ENCODE data around the gene PCP4L1. TPM values are rescaled to one million over a fixed set of nuclear protein-coding genes. Genes with fewer than 3 reads are reported as not detected.
"Not testable (repeated sequence)": the region's sequence is repeated elsewhere in the genome, so short reads cannot be mapped to it uniquely, and the experiment has no call there.

The PCP4L1 gene
- total RNA-seq, 1 experiment from 2014 or later, result 1.2 TPM

- H3K27ac Mint-ChIP-seq; H3K9me3 Mint-ChIP-seq; POLR2A ChIA-PET; H3K27me3 Mint-ChIP-seq (ENCODE audit: low read depth); DNase-seq (ENCODE audit: low spot score); H3K4me1 Mint-ChIP-seq; H3K4me3 Mint-ChIP-seq; H3K36me3 Mint-ChIP-seq; ATAC-seq: not testable (repeated sequence)
- CTCF ChIA-PET, result interaction anchor here (0.8 to 1.0 kb wide), 3 partner anchors 9 to 179 kb away, joined by 3 to 4 read pairs (median 3); partner anchors contain the start of gene PCP4L1
- peak; percentile 50 for TF ChIP-seq NFYB (CRISPR knock-in tag; conservative IDR thresholded peaks at IDR 0.05; ENCODE audit: low read depth)
Observed at GRCh38 chr1:161250100-161250499, 8.4 kb upstream of the PCP4L1 start.

- no peak overlapping the region for H3K4me3 Mint-ChIP-seq
- peaks cover 13% of the 10 kb centered on the region for H3K27me3 Mint-ChIP-seq (ENCODE audit: low read depth)
- ChIA-PET CTCF (interaction anchor here (0.8 kb wide), 1 partner anchor 8 kb away, joined by 4 read pairs; the partner anchor contains the start of gene PCP4L1), POLR2A (no interaction called here)
- ATAC-seq, result no peak
- peaks cover 4% of the 10 kb centered on the region; the same call in 1 of the 2 replicates for H3K4me1 Mint-ChIP-seq
- TF ChIP-seq ATF1 (CRISPR knock-in tag; IDR thresholded peaks at IDR 0.05) (no peak), PRRX2 (CRISPR knock-in tag; IDR thresholded peaks at IDR 0.05) (no peak), RORB (CRISPR knock-in tag; IDR thresholded peaks at IDR 0.05) (no peak), AFF4 (CRISPR knock-in tag; IDR thresholded peaks at IDR 0.05; ENCODE audit: borderline replicate concordance) (no peak), ZNF416 (CRISPR knock-in tag; IDR thresholded peaks at IDR 0.05) (no peak), ZNF138 (CRISPR knock-in tag; conservative IDR thresholded peaks at IDR 0.05) (no peak), MLX (CRISPR knock-in tag; IDR thresholded peaks at IDR 0.05) (no peak), E2F4 (CRISPR knock-in tag; IDR thresholded peaks at IDR 0.05; ENCODE audit: borderline replicate concordance, low read depth) (no peak), MAX (CRISPR knock-in tag; IDR thresholded peaks at IDR 0.05) (no peak), ZNF532 (CRISPR knock-in tag; IDR thresholded peaks at IDR 0.05; ENCODE audit: borderline replicate concordance) (no peak), TEAD4 (CRISPR knock-in tag; IDR thresholded peaks at IDR 0.05) (no peak), EMX1 (CRISPR knock-in tag; IDR thresholded peaks at IDR 0.05) (no peak)
- H3K9me3 Mint-ChIP-seq, result peaks cover 14% of the 10 kb centered on the region
- H3K36me3 Mint-ChIP-seq, result peaks cover 4% of the 10 kb centered on the region
- DNase-seq (ENCODE audit: low spot score), result no peak
- H3K27ac Mint-ChIP-seq, result no peak overlapping the region
Observed at GRCh38 chr1:161250829-161251228, 7.7 kb upstream of the PCP4L1 start.

All from WTC11 (cell line).